ENCODE data around the gene PARP6. TPM values are rescaled to one million over a fixed set of nuclear protein-coding genes. Genes with fewer than 3 reads are reported as not detected.
A peak's percentile ranks its signal among the peaks of the same experiment; 100 is the strongest.

PARP6 gene
- total and polyA plus RNA-seq, 9 of the 15 experiments (the other 6 are each of a cell fraction or from before 2014, with no cell fraction given), result 14.8 to 83.2 (median 28.3) TPM

DNA sequence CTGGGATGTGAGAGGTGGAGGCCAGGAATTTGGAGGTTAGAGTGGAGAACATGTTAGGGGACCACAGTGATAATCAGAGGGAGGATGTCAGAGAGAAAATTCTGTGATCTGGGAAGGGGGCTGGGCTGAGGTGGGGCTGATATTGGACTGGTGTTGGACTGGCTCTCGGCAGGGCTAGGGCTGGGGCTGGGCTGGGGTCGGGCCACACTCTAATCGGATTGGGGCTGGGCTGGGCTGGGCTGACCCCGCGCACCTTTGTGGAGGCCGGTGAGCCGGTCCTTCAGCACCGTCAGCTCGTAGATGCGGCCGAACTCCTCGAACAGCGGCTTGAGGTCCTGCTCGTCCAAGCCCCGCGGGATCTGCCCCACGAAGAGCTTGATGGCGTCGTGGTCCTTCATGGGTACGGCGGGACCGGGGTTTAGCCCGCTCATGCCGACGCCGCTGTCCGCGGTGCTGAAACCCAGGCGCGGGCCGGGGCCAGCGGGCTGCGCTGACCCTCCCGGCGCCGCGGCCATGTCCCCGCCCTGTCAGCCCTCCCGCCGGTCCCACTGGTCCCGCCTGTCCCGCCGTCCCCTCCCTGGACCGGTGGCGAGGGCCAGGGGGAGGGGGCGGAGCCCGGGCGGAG is 47.1 kb upstream of the PARP6 start (continued):
- TF ChIP-seq, protein P1, sequence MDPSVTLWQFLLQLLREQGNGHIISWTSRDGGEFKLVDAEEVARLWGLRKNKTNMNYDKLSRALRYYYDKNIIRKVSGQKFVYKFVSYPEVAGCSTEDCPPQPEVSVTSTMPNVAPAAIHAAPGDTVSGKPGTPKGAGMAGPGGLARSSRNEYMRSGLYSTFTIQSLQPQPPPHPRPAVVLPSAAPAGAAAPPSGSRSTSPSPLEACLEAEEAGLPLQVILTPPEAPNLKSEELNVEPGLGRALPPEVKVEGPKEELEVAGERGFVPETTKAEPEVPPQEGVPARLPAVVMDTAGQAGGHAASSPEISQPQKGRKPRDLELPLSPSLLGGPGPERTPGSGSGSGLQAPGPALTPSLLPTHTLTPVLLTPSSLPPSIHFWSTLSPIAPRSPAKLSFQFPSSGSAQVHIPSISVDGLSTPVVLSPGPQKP (CRISPR knock-in tag; IDR thresholded peaks at IDR 0.05), result no peak
- TF ChIP-seq CEBPB (tag; IDR thresholded peaks at IDR 0.05), result no peak
- 0 out of 2 replicates have a peak, but pooled peaks have one; percentile 18 for TF ChIP-seq HCFC1 (IDR thresholded peaks at IDR 0.05; ENCODE audit: low read depth, low read length)
- TF ChIP-seq U2AF1 (optimal IDR thresholded peaks at IDR 0.05; ENCODE audit: low read depth, low read length), result no peak
- no peak for TF ChIP-seq ZNF347 (CRISPR knock-in tag; IDR thresholded peaks at IDR 0.05; ENCODE audit: low read depth)
- peak; percentile 97 for TF ChIP-seq FOXP1 (CRISPR knock-in tag; IDR thresholded peaks at IDR 0.05)
- no peak for TF ChIP-seq CBX2 (IDR thresholded peaks at IDR 0.05; ENCODE audit: insufficient read depth, low read length, poor library complexity, severe bottlenecking)
- no peak for TF ChIP-seq PHF8 (IDR thresholded peaks at IDR 0.05; ENCODE audit: borderline replicate concordance, low read length)
- TF ChIP-seq, protein P2, sequence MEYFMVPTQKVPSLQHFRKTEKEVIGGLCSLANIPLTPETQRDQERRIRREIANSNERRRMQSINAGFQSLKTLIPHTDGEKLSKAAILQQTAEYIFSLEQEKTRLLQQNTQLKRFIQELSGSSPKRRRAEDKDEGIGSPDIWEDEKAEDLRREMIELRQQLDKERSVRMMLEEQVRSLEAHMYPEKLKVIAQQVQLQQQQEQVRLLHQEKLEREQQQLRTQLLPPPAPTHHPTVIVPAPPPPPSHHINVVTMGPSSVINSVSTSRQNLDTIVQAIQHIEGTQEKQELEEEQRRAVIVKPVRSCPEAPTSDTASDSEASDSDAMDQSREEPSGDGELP (CRISPR knock-in tag; IDR thresholded peaks at IDR 0.05; ENCODE audit: borderline replicate concordance), result peak; percentile 75
- TF ChIP-seq, protein P3, sequence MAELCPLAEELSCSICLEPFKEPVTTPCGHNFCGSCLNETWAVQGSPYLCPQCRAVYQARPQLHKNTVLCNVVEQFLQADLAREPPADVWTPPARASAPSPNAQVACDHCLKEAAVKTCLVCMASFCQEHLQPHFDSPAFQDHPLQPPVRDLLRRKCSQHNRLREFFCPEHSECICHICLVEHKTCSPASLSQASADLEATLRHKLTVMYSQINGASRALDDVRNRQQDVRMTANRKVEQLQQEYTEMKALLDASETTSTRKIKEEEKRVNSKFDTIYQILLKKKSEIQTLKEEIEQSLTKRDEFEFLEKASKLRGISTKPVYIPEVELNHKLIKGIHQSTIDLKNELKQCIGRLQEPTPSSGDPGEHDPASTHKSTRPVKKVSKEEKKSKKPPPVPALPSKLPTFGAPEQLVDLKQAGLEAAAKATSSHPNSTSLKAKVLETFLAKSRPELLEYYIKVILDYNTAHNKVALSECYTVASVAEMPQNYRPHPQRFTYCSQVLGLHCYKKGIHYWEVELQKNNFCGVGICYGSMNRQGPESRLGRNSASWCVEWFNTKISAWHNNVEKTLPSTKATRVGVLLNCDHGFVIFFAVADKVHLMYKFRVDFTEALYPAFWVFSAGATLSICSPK (IDR thresholded peaks at IDR 0.05; ENCODE audit: borderline replicate concordance), result no peak
- no peak for TF ChIP-seq ZFP30 (CRISPR knock-in tag; IDR thresholded peaks at IDR 0.05; ENCODE audit: borderline replicate concordance)
- no peak for TF ChIP-seq ZKSCAN8 (CRISPR knock-in tag; IDR thresholded peaks at IDR 0.05)
- TF ChIP-seq, protein P4, sequence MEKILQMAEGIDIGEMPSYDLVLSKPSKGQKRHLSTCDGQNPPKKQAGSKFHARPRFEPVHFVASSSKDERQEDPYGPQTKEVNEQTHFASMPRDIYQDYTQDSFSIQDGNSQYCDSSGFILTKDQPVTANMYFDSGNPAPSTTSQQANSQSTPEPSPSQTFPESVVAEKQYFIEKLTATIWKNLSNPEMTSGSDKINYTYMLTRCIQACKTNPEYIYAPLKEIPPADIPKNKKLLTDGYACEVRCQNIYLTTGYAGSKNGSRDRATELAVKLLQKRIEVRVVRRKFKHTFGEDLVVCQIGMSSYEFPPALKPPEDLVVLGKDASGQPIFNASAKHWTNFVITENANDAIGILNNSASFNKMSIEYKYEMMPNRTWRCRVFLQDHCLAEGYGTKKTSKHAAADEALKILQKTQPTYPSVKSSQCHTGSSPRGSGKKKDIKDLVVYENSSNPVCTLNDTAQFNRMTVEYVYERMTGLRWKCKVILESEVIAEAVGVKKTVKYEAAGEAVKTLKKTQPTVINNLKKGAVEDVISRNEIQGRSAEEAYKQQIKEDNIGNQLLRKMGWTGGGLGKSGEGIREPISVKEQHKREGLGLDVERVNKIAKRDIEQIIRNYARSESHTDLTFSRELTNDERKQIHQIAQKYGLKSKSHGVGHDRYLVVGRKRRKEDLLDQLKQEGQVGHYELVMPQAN (IDR thresholded peaks at IDR 0.05; ENCODE audit: borderline replicate concordance), result no peak; the same call in 1 of the 2 replicates
- TF ChIP-seq ZNF431 (CRISPR knock-in tag; IDR thresholded peaks at IDR 0.05), result no peak
- TF ChIP-seq, protein P5, sequence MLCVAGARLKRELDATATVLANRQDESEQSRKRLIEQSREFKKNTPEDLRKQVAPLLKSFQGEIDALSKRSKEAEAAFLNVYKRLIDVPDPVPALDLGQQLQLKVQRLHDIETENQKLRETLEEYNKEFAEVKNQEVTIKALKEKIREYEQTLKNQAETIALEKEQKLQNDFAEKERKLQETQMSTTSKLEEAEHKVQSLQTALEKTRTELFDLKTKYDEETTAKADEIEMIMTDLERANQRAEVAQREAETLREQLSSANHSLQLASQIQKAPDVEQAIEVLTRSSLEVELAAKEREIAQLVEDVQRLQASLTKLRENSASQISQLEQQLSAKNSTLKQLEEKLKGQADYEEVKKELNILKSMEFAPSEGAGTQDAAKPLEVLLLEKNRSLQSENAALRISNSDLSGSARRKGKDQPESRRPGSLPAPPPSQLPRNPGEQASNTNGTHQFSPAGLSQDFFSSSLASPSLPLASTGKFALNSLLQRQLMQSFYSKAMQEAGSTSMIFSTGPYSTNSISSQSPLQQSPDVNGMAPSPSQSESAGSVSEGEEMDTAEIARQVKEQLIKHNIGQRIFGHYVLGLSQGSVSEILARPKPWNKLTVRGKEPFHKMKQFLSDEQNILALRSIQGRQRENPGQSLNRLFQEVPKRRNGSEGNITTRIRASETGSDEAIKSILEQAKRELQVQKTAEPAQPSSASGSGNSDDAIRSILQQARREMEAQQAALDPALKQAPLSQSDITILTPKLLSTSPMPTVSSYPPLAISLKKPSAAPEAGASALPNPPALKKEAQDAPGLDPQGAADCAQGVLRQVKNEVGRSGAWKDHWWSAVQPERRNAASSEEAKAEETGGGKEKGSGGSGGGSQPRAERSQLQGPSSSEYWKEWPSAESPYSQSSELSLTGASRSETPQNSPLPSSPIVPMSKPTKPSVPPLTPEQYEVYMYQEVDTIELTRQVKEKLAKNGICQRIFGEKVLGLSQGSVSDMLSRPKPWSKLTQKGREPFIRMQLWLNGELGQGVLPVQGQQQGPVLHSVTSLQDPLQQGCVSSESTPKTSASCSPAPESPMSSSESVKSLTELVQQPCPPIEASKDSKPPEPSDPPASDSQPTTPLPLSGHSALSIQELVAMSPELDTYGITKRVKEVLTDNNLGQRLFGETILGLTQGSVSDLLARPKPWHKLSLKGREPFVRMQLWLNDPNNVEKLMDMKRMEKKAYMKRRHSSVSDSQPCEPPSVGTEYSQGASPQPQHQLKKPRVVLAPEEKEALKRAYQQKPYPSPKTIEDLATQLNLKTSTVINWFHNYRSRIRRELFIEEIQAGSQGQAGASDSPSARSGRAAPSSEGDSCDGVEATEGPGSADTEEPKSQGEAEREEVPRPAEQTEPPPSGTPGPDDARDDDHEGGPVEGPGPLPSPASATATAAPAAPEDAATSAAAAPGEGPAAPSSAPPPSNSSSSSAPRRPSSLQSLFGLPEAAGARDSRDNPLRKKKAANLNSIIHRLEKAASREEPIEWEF (CRISPR knock-in tag; IDR thresholded peaks at IDR 0.05), result no peak
- TF ChIP-seq ZBTB1 (CRISPR knock-in tag; IDR thresholded peaks at IDR 0.05; ENCODE audit: borderline replicate concordance, low read depth), result peak; percentile 81; the same call in 1 of the 2 replicates
